Breast epithelium (tissue), 3 donors: ENCODE data around the gene UNC79.

Experiments
- POLR2A ChIP-seq: fragments of 450-650 bp; IDR thresholded peaks from one replicate; pipeline ENCODE4 v1.6.1; 2016; ENCODE audit warnings: antibody characterized with exemption, mild to moderate bottlenecking, moderate library complexity
- TF ChIP-seq, protein P1 (sequence below), 3 donors: fragments of 450-650 bp; IDR thresholded peaks; one replicate each; pipeline ENCODE4 v1.5.1; 2016 to 2017; ENCODE audit warnings: antibody characterized with exemption in 3 of 3, mild to moderate bottlenecking in 3 of 3, moderate library complexity in 3 of 3

GRCh38 chr14:93725993-93726392 is 295.3 kb downstream of the UNC79 start:
- TF ChIP-seq, protein P1, sequence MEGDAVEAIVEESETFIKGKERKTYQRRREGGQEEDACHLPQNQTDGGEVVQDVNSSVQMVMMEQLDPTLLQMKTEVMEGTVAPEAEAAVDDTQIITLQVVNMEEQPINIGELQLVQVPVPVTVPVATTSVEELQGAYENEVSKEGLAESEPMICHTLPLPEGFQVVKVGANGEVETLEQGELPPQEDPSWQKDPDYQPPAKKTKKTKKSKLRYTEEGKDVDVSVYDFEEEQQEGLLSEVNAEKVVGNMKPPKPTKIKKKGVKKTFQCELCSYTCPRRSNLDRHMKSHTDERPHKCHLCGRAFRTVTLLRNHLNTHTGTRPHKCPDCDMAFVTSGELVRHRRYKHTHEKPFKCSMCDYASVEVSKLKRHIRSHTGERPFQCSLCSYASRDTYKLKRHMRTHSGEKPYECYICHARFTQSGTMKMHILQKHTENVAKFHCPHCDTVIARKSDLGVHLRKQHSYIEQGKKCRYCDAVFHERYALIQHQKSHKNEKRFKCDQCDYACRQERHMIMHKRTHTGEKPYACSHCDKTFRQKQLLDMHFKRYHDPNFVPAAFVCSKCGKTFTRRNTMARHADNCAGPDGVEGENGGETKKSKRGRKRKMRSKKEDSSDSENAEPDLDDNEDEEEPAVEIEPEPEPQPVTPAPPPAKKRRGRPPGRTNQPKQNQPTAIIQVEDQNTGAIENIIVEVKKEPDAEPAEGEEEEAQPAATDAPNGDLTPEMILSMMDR (IDR thresholded peaks at IDR 0.05) = no peak
- no peak for TF ChIP-seq POLR2A
